GM21390 (cell line): ENCODE data around the gene PRR30.

Source experiments
- ATAC-seq: cut with Tn5 transposase; IDR thresholded peaks from one replicate; pipeline ENCODE4 v1.9.1; 2021; ENCODE audit not compliant: unreplicated experiment

PRR30 gene

DNA sequence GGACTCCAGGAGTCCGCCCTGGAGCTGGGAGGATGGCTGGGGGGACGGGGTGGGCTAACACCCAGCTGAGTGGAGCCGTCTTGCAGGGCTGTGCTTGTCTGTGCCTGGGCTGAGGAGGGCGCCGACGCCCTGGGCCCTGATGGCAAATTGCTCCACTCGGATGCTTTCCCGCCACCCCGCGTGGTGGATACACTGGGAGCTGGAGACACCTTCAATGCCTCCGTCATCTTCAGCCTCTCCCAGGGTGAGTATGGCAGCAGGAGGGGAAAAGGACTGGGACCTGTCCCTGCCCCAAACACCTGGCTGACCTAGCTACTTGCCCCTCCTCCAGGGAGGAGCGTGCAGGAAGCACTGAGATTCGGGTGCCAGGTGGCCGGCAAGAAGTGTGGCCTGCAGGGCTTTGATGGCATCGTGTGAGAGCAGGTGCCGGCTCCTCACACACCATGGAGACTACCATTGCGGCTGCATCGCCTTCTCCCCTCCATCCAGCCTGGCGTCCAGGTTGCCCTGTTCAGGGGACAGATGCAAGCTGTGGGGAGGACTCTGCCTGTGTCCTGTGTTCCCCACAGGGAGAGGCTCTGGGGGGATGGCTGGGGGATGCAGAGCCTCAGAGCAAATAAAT is 39.8 kb downstream of the PRR30 start:
- no peak for ATAC-seq

DNA sequence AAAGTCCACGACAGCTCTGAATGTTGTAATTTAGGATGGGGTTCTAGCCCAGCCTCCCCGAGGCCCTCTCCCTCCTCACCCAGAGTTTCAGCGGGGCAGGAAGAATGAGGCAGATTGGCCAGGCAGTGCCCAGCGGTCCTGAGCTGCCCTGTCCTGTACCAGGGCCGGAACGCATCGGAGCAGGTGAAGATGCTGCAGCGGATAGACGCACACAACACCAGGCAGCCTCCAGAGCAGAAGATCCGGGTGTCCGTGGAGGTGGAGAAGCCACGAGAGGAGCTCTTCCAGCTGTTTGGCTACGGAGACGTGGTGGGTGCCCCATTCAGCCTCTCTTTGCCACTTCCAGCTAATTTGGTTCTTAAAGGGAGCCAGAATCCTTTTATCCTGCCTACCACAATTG is 41.9 kb downstream of the PRR30 start:
- no peak for ATAC-seq

DNA sequence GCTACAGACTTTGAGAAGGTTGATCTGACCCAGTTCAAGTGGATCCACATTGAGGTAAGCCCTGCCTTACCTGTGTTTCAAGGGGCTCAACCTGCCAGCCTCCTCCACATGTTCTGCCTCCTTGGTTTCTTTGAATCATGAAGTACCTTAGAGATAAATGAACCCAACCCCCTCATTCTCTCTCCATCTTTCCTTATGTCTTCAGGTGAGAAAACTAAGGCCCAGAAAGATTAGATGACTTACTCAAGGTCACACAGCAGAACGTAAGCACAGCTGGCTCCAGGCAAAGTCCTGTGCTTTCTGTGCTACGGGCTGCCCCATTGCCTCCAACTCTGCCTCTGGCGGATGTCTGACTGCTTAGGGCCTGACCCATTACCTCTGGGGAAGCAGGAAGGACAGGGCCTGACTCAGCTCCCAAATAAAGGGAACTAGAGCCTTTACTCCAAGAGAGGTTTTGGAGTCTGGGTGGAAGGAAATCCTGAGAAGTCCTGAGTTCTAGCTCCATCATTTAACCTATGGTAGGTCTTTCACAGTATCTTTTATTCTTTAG is 42.4 kb downstream of the PRR30 start:
- no peak for ATAC-seq

DNA sequence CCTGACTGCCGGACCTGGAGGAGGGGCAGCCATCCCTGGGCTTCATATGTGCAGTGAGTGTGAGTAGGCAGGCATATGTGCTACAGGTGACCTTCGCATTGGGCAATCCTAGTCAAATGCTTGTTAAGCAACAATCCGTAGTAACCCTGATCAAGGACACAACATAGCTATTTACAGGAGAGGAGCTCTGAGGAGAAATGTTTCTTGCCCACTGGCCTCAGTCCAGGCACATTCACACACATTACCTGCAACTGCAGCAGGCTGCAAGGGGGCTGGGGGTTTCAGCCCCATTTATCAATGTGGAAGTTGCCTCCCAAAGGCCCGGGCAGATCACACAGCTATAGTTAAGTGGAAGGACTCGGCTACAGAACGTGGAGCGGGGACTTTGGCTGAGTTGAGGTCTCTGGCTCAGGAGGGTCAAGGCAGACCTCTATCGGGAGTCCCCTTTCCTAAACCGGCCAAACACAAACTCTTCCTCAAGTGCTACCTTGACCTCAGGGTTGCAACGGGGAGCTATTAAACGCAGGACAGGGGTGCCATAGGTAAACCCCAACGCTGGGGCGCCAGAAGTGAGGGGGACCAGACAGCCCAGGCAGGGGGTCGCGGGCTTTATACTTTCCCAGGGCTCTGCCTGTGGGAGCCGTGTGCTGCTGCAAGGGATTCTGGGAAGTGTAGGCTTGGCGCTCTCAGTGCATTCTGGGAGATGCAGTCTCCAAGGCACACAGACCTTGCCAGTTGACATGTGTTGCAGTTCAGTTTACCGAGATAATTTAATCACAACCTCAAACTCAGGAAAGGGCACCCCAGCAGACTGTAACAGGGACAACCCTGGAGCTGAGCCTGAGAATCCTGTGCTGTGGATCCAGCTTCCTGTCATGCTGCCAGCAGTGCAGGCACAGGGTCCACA is 43.2 kb downstream of the PRR30 start:
- peak; percentile 76 for ATAC-seq

DNA sequence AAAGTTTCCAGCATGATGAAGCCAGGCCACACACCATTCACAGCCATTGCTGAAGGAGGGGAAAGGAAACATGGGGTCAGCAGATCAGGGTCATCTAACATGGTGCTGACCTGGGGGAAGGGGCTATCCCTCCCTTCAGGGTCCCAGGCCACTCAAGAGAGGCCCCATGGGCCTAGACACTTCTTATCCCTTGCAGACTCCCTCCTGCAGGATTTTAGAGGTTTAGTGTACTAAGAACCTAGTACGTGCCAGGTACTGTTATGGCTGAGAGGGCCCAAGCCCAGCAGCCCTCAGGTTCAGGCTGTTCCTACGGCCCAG is 43.8 kb downstream of the PRR30 start:
- no peak for ATAC-seq

DNA sequence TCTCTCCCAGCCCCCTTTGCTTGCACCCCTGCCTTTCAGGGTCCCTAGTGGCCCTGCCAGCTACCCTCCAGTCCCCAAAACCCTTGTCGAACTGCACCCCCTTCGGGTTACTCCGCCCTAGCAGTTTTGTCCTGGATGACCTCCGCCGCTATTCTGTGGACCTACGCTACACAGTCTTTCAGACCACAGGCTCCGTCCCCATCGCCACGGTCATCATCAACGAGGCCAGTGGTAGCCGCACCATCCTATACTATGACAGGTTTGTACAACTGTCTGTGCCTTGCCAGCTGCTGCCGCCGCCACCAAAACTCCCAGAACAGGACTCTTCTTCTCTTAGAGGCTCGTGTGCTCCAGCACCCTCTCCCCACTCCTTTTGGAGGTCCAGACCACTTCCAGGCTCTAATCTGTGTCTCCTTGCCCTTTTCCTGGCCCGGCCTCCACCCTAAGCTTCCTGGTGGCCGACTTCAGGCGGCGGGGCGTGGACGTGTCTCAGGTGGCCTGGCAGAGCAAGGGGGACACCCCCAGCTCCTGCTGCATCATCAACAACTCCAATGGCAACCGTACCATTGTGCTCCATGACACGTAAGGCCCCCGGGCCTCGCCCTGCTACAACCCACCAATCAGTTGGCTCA is 44.7 kb downstream of the PRR30 start:
- ATAC-seq = no peak

DNA sequence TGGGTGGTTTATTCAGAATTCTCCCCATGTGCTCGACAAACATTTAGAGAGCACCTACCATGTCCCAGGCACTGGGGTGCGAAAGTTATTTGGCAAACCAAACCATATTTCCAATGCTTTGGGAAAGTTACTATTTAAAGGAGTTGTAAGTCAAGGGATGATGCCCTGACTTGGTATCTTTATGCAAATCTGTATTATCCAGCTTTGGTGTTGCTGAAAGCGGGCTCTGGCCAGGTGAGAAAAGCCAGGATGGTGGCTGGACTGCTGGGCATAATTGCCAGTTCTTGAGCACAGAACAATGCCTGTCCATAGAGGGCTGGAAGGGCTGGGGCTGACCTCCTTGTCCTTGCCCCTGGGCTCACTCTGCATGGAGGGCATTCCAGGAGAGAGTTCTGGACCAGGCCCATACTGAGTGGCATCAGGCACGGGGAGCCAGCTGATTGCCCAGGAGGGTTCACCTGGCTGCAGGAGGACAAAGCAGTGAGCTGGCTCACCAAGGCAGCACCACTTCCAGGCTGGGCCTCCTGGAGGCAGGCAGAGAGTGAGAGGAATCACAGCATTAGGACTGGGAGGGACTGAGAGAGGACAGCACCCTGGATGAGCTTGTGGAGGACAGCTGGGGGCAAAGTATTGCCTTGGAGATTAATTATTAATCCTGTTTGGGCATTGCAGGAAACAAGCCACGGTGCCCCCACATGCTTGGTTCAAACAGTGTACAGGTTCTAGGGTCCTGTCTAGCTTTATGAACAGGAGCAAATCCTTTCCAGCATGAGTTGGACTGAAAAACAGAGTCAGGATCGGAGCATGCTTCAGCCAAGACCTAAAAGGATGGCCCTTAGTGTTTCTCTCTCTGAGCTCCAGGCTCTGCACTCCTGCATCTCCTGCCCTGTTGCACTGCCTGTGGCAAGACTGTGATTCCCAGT is 45.5 kb downstream of the PRR30 start:
- ATAC-seq = no peak

DNA sequence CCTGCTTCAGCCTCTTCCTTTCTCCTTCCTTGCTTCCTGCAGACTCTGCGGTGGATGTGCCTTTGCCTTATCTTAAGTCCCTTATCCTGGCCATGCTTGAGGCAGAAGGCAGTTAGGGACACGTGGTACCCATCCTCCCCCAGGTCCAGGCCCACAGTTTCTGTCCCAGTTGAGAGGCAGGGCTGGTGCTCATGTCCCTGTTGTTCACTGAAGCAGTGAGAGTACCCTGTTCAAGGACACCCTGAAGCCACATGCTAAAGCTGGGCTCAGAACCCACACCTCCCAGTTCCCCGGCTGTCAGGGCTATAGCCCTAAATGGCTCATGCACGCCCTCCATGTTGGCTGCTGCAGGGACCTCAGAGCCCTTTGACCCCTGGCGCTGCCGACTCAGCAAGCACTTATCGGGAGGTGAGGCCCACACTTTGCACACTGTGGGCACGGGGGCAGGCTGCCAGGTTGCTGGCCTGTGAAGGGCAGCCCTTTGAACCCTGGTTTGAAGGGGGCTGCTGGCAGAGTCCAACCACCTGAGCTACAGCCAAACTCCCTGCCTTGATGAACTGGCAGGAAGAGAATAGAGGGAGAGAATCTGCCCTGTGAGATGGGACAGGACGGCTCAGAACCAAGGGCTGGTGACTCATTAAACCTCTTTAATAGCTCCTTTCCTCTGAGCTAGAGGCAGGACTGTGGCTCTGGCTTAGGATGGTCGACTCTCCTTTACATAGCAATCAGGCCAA is 46.3 kb downstream of the PRR30 start:
- no peak for ATAC-seq

DNA sequence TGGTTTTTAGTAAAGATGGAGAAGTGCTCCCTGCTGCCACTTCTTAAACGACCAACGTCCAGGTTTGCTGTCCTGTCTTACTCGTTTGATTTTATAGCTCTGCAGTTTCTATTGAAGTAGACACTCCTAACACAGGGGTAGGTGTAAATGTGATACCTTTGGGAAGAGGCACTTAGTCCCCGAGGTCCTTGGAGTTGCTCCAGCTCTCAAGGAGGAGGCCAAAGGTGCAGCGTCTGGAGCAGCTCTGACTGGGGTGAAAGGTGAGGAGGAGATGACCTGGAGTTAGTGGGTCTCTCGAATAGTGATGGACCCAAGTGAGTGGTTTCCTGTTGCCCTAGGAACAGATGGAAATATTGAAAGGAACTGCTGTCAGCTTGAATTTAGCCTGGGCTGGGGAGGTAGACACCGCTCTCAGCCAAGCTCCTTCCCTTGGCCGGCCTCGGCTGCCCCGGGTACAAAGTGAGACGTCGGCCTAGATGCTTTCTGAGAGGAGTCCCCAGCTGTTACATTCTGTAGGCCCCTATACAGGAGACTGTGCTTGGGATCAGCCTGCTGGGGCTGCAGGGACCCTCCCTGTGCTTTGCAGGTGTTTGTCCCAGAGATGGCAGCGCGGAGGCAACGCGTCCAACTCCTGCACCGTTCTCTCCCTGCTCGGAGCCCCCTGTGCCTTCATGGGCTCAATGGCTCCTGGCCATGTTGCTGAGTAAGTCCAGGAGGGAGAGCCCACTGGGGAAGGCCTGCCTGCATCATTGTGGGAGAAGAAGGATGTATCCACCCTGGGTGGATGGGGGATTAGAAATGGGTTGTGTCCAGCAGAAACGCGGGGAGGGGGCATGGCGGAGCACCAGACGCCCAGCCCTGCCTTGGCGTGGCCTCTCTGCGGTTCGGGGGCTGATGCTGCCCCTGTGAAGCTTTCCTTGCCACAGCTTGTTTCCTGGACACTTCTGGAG is 47.2 kb downstream of the PRR30 start:
- ATAC-seq = no peak

DNA sequence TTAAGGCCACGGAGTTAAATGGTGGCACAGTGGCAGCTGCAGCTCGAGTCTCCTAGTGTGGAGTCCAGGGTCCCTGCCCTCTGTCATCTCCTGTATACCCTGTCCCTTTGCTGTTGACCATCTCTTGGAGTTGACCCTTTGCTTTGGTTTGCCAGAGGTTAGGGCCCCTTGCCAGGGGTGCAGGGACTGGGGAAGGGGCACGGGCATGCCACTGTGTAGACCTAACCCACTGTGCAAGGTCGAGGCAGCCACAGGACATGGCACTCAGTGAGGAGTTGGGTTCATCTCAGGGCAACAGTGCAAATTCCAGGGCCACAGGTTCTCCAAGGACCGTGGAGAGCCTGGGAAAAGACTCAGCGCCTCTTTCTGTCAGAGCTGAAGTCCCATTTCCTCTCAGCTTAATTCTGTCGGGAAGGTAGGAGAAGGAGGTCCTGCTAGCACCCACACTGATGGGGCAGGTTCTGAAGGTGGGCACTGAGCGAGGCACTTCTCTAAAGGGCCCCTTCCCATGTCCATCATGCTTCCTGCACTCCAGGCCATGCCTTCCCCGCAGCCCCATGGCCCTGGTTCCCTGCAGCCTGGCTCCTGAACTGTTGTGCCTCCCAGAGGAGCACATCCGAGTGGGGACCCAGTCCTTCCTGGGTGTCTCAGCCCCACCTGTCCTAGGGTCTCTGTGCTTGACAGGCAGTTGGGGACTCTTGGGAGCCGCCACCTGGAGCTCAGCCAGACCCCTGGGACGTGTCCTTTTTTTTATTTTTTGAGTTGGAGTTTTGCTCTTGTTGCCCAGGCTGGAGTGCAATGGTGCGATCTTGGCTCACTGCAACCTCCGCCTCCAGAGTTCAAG is 49.9 kb downstream of the PRR30 start:
- no peak for ATAC-seq

DNA sequence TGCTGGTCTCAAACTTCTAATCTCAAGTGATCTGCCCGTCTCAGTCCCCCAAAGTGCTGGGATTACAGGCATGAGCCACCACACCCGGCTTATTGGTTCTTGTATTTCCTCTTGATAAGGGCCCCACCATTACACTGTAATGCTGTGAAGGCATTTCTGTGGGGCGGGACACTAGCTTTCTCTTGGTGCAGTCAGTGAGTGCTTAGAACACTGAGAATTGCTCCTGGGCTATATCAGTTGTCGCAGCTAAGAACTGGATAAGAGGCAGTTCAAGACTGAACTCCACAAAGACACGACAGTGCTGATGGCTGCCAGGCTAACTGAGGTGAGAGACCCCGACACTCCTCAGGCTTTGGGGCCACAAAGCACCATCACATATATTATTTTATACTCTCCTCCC is 50.6 kb downstream of the PRR30 start:
- no peak for ATAC-seq

DNA sequence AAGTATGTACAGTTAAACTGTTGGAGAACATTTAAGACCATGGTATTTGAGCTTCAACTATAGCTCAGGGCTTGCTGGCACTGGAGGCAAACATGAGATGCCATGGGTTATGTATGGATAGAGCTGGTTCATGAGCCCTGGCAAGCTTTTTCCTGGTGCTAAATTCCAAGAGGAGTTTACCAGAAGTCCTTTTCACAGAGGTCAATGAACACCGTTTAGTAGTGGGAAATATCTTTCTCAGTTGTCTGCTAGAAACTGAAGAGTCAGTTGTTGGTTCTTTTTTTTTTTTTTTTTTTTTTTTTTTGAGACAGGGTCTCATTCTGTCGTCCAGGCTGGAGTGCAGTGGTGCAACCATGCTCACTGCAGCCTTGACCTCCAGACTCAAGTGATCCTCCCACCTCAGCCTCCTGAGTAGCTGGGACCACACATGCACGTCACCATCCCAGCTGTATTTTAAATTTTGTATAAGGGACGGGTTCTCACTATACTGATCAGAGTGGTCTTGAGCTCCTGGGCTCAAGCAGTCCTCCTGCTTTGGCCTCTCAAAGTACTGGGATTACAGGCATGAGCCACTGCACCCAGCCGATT is 51.3 kb downstream of the PRR30 start:
- ATAC-seq = no peak
